DMS53 treated with DMSO at 0.1 percent for 48 hours (cell line): ENCODE results near the gene NFE2L1.
"Not testable (repeated sequence)": the region's sequence is repeated elsewhere in the genome, so short reads cannot be mapped to it uniquely, and the experiment has no call there.

Source experiments
- DNase-seq: peaks from one replicate; lab custom pipeline; 2025; ENCODE audit not compliant: unreplicated experiment; lab: John Stamatoyannopoulos, UW

Gene NFE2L1

DNA sequence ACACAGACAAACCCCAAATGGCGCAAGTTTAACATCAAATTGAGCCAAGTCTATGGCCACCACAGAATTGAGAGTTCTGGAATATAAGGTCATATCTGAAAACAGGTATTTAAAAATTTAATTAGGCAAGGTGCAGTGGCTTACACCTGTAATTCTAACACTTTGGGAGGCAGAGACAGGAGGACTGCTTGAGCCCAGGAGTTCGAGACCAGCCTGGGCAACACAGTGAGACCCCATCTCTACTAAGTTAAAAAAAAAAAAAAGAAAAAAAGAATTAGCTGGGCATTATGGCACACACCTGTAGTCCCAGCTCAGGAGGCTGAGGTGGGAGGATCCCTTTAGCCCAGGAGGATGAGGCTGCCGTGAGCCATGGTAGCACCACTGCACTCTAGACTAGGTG lies 19.1 kb downstream of the NFE2L1 start:
- DNase-seq, result no peak

DNA sequence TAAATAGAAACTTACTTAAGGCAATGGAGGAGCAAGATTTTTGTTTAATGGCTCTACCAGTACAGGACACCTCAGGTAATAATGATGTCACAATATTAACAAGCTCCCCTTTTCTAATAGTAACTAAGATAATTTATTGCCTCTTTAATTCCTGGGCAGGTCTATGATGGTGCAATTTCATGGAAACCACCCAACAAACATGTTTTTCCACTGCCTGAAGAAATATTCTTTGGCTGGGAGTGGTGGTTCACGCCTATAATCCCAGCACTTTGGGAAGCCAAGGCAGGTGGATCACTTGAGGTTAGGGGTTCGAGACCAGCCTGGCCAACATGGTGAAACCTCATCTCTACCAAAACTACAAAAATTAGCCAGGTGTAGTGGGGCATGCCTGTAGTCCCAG lies 19.6 kb downstream of the NFE2L1 start:
- not testable (repeated sequence) for DNase-seq

DNA sequence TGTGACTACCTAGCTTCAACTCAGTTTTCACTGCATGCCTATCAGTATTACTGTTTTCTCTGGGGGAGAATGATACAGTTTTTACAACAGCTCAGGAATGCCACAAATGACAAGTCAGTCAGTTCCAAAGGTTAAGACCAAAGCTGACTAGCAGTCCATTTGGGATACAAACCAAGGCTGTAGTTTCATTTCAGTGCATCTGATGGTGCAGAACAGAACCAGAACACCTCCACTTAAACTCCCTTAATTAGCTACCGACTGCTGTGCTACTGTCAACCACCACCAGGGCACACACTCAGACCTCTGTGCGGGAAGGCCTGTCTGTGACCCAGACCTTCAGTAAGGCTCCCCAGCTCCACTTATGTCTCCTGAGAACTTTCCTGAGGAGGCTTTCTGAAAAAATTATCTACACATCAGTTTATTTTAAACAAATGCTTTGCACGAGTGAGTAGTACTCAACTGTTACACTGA lies 20.4 kb downstream of the NFE2L1 start:
- no peak for DNase-seq

DNA sequence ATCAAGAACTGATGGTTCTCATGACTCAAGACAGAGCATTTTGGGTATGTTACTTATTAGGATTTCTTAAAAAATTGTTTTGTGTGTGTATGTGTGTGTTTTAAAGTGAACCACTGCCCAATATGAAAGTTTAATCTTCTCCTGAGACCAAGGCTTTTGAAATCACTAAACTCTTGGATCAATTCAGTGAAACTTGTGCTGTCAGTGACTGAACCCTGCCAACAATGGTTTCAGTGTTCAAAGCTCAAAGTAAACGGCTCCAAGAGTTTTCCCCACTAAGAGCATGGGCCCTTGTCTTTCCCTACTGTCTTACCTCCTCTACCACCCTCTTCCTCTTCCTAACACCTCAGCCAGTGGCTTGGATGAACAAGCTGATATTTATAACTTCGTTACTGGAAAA lies 22.0 kb downstream of the NFE2L1 start:
- DNase-seq, result no peak

DNA sequence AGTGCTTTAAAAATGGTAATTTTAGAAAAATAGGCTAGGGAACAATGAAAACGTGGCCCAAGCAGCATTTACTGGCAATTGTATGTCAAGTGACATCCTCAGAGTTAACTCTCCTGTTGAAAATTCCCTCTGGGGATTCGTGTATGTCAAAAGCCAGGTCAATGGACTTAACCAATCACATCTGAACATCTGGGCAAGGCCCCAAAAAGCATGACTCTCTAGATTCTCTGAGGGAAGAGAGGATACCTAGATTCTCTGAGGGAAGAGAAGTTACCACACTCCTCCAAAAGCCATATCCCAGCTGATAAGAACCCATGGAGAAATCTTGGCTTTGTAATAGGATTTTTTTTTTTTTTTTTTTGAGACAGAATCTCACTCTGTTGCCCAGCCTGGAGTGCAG lies 23.5 kb downstream of the NFE2L1 start:
- no peak for DNase-seq

DNA sequence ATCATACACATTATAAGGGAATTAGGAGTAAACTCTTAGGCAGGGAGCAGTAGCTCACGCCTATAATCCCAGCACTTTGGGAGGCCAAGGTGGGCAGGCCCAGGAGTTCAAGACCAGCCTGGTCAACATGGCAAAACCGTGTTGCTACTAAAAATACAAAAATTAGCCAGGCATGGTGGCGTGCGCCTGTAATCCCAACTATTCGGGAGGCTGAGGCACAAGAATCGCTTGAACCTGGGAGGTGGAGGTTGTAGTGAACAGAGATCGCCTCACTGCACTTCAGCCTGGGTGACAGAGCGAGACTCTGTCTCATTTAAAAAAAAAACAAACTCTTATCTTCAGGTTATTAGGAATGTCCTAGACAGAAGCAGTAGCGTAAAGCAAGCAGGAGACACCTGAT lies 24.7 kb downstream of the NFE2L1 start:
- not testable (repeated sequence) for DNase-seq

DNA sequence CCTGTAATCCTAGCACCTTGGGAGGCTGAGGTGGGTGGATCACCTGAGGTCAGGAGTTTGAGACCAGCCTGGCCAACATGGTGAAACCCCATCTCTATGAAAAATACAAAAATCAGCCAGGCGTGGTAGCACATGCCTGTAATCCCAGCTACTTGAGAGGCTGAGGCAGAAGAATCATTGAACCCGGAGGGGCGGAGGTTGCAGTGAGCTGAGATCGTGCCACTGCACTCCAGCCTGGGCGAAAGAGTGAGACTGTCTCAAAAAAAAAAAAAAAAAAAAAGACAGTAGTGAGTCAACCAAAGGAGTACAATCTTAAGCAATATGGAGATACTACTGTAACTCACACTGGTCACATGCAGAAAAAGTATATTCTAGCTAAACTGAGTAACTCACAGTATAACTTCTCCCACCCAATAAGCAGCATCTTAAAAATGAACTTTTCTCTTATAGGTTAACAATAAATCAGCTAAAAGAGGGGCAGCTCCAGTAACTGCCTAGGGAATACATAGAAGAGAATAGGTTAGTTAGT lies 25.5 kb downstream of the NFE2L1 start:
- not testable (repeated sequence) for DNase-seq

DNA sequence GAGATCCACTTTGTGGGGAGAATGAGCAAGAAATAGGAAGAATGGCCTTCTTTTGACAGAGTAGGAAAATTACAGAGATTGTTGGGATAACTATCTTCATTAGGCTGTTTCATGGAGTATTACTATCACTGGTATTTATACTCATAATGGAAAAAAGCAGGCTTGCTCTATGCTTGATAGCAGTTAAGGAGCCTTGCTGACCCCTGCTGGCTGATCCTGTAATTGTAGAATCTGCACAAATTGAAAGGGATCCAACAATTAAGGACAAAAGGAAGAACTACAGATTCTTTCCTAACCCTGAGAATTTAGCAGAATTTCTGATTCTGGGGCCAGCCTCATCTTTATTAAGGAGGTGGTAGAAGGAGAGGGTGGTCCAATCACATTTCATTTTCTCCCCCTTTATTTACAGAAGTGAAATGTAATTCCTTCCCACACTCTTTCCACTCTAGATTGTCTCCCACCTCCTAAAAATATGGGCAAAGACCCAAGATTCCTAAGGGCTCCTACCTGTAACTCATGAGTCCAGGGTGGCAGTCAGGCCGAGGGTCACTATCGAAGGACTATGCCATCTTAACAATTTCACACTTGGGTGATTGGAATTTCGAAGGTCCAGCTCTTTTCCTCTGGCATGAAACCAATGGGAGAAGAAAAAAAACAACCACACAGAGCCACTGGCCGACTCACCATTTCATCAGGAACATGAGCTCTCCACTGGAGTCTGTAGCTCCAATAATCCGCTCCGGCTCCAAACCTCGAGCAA lies 26.3 kb downstream of the NFE2L1 start:
- DNase-seq, result peak; percentile 51

DNA sequence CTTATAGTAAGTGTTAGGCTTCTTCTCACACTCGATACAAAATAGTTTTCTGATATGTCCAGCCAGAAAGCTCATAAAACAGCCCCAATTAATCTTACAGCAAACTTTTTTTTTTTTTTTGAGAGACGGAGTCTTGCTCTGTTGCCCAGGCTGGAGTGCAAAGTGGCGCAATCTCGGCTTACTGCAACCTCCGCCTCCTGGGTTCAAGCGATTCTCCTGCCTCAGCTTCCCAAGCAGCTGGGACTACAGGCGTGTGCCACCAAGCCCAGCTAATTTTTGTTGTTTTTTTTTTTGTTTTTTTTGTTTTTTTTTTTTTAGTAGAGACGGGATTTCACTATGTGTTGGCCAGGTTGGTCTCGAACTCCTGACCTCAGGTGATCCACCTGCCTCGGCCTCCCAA lies 29.0 kb downstream of the NFE2L1 start:
- DNase-seq, result not testable (repeated sequence)

DNA sequence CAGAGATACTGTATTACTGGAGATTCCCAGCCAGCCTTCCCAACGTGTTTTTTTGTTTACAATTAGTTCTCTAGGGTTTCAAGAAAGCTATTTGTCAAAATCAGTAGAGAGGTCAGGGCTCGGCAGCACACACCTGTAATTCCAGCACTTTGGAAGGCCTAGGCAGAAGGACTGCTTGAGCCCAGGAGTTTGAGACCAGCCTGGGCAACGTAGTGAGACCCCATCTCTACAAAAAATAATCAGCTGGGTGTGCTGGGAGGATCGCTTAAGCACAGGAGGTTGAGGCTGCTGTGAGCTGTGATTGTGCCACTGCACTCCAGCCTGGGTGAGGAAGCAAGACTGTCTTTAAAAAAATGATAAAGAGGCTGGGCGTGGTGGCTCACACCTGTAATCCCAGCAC lies 33.7 kb downstream of the NFE2L1 start:
- DNase-seq, result no peak

DNA sequence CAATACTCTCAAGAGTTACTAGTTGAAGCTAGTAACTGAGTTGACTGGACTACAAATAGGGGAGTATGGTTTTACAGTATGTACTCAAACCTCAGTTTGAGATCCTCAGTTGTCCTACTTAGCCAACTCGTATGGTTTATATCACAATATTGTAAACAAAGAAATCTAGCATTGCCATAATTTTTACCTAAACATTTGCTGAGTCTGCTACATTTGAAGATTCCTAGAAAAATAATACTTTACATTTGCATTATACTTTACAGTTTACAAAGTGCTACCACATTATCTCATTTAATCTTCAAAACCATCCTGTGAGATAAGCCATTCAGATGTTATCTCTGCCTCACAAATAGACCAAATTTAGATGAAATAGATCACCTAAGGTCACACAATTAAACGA lies 36.8 kb downstream of the NFE2L1 start:
- DNase-seq, result no peak

DNA sequence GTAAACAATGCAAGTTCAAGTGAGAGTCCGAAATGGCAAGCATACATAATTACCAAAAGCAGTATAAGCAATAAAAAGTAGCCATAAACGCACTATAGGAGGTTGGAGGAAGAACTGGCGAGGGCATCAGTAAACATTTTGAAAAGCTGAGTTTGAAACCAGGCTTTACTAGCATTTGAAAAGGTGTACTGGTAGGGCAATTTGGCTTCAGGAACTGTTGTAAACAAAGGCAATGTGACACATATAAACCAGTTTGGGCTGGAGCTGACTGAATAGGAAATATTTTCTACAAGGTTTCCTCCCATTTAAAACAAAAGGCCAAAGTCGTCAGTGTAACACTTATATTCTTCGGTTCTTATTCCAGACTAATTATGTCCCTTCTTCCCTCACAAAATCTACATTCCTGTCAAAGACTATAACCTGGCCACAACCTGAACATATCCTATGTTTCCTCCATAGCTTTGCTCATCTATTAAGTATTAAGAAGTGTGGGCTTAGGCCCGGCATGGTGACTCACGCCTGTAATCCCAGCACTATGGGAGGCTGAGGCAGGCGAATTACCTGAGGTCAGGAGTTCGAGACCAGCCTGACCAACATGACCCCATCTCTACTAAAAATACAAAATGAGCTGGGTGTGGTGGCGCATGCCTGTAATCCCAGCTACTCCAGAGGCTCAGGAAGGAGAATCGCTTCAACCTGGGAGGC lies 45.3 kb downstream of the NFE2L1 start:
- DNase-seq, result no peak

DNA sequence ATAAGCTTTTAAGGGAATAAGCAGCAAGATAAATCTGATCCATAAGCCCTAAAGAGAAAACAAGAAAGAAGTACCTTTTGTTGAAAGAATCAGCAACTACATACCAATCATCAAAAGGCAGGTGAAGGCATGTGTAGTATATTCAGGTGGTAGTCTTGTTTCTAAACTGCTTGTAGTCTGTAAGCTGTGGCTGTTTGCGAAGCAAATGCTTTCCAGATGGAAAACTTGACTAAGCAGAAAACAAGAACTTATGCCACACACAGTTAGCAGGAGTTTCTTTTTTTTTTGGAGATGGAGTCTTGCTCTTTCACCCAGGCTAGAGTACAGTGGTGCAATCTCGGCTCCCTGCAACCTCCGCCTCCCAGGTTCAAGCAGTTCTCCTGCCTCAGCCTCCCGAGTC lies 47.5 kb downstream of the NFE2L1 start:
- DNase-seq, result no peak

DNA sequence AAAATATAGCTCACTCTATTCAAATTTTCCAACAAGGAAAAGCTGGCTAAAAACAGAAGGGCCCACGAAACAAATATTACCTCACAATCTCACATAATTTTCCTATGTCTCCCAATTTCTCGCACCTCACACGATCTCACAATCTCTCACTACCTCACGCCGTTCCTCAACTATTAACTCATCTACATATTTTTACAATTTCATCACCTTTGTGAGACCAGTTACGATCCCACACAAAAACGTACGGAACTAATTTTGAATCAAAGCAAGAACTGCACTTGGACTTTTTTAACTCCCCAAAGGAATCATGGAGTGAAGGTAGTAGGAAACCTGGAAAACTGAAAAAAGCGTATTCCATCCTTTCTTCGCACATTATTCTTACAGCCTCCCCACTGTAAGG lies 52.0 kb downstream of the NFE2L1 start:
- no peak for DNase-seq

DNA sequence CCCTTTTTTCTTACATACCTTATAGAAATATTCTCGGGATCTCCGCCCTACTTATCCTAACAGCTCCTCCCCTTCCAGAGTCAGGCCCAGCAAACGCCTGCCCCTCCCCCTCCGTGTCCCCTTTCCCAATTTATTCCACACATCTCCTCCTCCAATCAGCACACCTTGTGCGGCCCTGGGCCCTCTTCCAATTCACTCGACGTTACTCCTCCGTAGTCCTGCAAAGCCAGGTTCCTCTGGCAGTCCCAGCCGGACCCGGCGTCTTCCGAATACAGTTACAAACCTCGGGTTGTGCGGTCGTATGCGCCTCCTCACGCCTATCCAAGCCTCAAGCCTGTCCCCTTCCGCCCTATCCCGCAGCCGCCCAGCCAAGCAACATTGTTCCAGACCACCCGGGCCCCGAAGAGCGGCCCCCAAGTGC lies 52.4 kb downstream of the NFE2L1 start:
- DNase-seq, result peak; percentile 42

DNA sequence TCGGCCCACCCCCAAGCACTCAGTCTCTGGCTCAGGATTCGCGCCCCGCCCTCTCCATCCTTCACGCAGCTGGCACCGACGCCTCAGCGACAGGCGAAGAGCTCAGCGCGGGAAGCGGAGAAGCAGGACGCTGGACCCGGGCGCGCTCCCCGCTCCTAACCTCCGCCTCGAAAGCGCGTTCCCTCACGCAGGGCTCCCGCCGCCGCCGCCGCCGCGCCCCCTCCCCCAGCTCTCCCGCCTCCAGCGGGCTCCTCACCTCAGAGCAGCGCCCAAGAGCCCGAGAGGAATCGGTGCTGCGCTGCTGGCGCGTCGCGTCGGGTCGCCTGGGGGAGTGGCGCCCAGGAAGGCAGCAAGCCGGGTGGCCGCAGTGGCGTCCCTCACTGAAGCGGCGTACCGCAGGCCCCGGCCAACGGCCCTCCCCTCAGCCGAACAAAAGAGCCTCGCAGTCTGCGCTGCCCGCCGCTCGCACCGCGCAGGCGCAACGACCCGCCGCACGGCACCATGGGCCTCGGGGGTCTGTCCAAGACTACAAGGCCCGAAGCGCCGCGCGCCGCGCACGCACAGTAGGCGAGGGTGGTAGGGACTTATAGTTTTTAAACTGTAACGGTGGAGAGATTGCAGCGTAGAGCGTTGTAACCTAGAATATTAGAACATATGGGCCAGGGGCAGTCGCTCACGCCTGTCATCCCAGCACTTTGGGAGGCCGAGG lies 53.0 kb downstream of the NFE2L1 start, which contains the start of gene CBX1:
TSS of gene CBX1 (minus strand) at position 467 of the 709 bp plus-strand sequence. CDS start 24,474 bp downstream, outside the sequence.
- peak; percentile 98 for DNase-seq

DNA sequence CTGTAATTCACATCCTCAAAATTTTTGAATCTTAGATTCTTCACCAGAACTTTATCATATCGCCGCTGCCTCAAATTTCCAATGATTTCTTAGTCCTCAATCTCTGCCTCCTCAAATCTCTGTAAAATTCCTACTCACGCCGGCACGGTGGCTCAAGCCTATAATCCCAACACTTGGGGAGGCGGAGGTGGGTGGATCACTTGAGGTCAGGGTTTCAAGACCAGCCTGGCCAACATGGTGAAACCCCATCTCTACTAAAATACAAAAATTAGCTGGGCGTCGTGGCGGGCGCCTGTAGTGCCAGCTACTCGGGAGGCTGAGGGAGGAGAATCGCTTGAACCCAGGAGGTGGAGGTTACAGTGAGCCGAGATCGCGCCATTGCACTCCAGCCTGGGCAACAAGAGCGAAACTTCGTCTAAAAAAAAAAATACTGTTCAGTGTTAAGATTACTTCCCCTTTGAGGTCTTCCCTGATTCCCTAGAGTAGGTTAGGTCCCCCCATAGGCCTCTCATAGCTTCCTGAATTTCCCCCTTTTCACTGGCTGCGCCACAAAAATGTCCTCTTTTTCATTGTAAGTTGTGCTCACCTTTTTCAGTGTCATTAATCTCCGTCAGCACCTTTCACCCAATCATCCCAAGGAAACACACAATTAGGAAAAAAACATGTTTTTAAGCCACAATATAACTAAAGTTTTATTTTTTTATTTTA lies 54.0 kb downstream of the NFE2L1 start:
- no peak for DNase-seq

DNA sequence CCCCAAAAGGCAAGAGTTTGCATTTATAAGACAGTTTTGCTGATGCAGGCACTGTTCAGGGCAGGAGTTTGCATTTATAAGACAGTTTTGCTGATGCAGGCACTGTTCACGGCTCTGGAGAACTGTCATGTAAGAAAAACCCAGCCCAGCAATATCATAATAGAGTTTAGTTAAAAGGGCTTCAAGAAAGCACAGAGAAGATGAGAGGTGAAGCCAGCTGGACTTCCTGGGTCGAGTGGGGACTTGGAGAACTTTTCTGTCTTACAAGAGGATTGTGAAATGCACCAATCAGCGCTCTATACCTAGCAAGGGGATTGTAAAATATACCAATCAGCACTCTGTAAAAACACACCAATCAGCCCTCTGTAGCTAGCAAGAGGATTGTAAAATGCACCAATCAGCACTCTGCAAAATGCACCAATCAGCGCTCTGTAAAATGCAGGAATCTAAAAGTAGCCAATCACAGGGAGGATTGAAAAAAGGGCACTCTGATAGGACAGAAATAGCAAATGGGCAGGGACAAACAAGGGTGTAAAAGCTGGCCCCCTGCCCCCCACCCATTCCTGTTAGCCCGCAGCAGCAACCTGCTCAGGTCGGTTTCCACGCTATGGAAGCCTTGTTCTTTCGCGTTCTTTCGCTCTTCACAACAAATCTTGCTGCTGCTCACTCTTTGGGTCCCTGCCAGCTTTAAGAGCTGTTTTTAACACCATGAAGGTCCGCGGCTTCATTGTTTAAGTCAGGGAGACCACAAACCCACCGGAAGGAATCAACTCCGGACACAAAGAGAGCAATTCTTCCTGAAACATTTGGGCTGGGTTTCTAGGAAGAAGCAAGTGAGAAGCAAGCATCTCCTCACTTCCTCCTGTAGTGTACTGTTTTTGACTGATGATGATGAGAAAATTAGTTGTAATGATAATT lies 54.9 kb downstream of the NFE2L1 start:
- no peak for DNase-seq

DNA sequence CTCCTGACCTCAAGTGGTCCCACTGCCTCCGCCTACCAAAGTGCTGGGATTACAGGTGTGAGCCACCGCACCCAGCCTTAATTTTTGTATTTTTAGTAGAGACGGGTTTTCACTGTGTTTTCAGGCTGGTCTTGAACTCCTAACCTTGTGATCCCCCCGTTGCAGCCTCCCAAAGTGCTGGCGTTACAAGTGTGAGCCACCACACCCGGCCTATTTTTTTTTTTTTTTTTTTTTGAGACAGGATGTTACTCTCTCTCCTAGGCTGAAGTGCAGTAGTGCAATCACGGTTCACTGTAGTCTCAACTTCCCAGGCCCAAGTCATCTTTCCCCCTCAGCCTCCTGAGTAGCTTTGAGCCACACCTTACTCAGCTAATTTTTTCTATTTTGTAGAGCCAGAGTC lies 56.3 kb downstream of the NFE2L1 start:
- DNase-seq, result no peak

DNA sequence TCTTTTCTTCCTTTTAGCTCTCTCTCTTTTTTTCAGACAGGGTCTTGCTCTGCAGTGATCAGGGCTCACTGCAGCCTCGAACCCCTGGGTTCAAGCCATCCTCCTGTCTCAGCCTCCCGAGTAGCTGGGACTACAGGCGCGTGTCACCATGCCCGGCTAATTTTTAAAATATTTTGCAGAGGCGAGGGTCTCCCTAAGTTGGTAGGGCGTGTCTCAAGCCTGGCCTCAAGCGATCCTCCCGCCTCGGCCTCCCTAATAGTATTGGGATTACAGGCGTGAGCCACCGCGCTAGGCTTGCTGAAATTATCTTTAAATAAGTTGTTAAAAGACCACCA lies 58.6 kb downstream of the NFE2L1 start:
- no peak for DNase-seq
